H1 (cell line): ENCODE measurements around the gene MNS1. TPM values are rescaled to one million over a fixed set of nuclear protein-coding genes. Genes with fewer than 3 reads are reported as not detected.

Experiments used
- CTCF ChIA-PET: fragments of 300-600 bp; sonication (Branson Sonifier 250); formaldehyde crosslinking; loops from one replicate; lab custom pipeline; 2021; ENCODE audit not compliant: partially characterized antibody; lab: Charles Lee
- POLR2A ChIA-PET: fragments of 300-600 bp; sonication (Branson Sonifier 250); formaldehyde crosslinking; loops from one replicate; lab custom pipeline; 2021; ENCODE audit warnings: inconsistent platforms; ENCODE audit not compliant: partially characterized antibody; lab: Charles Lee
- DNase-seq, 2 experiments: peaks; one replicate each; pipeline versions ENCODE4 v3.0.0 to v3.0.0-alpha.2; 2010 to 2022; ENCODE audit warnings: low spot score in 2 of 2, low read depth in 1 of 2, mixed read lengths in 1 of 2
- FAIRE-seq: peaks from 2 replicates; lab custom pipeline; 2011; peaks lifted over from hg19 to GRCh38; lab: Jason Lieb, UNC
- H2AFZ ChIP-seq: 2 replicates; pipeline ENCODE4 v1.8.1; 2012; ENCODE audit warnings: low read length, inconsistent platforms
- H2AK5ac ChIP-seq: 2 replicates; pipeline ENCODE4 v1.6.1; 2013; ENCODE audit warnings: low read depth, low read length
- H2BK120ac ChIP-seq: replicated peaks from 2 replicates; pipeline ENCODE3; 2013; ENCODE audit warnings: low read depth, low read length, inconsistent platforms
- H2BK12ac ChIP-seq: 2 replicates; pipeline ENCODE4 v1.6.1; 2013; ENCODE audit warnings: low read depth, low read length
- H2BK15ac ChIP-seq: 2 replicates; pipeline ENCODE4 v1.6.1; 2013; ENCODE audit warnings: low read length
- H2BK20ac ChIP-seq: 2 replicates; pipeline ENCODE4 v1.6.1; 2013; ENCODE audit warnings: low read length
- H2BK5ac ChIP-seq: 2 replicates; pipeline ENCODE4 v1.6.1; 2013; ENCODE audit warnings: low read depth, low read length
- H3K14ac ChIP-seq: 2 replicates; pipeline ENCODE4 v1.6.1; 2013; ENCODE audit warnings: inconsistent platforms; ENCODE audit not compliant: insufficient read length
- H3K18ac ChIP-seq: 2 replicates; pipeline ENCODE4 v1.6.1; 2013; ENCODE audit warnings: low read length; ENCODE audit errors: extremely low read depth
- H3K23ac ChIP-seq: 2 replicates; pipeline ENCODE4 v1.6.1; 2013; ENCODE audit warnings: inconsistent platforms; ENCODE audit not compliant: insufficient read length
- H3K23me2 ChIP-seq: 2 replicates; pipeline ENCODE4 v1.6.1; 2013; ENCODE audit warnings: low read depth, low read length
- H3K27ac ChIP-seq: 2 replicates; pipeline ENCODE4 v1.6.1; 2011; ENCODE audit warnings: low read depth, low read length, inconsistent platforms
- H3K27me3 ChIP-seq, 4 experiments: replicated peaks in 1 of 4; 1 replicate in 1 of 4; 2 replicates in 3 of 4; pipeline versions ENCODE4 v1.6.1 to v1.8.1; 2011 to 2013; ENCODE audit warnings: low read length in 3 of 4, mild to moderate bottlenecking in 3 of 4, inconsistent platforms in 2 of 4, mixed read lengths in 2 of 4, moderate library complexity in 1 of 4; ENCODE audit not compliant: control insufficient read depth in 3 of 4, insufficient read depth in 3 of 4; ENCODE audit errors: extremely low read depth in 1 of 4
- H3K36me3 ChIP-seq, 4 experiments: 2 replicates each; pipeline versions ENCODE4 v1.6.1 to v1.8.1; 2011 to 2013; ENCODE audit warnings: mild to moderate bottlenecking in 4 of 4, low read length in 3 of 4, moderate library complexity in 2 of 4, control low read depth in 1 of 4, inconsistent platforms in 1 of 4; ENCODE audit not compliant: insufficient read depth in 4 of 4, control insufficient read depth in 2 of 4
- H3K4ac ChIP-seq: replicated peaks from 2 replicates; pipeline ENCODE3; 2013; ENCODE audit warnings: low read length, low read depth, mixed read lengths, inconsistent platforms; ENCODE audit not compliant: insufficient read length
- H3K4me1 ChIP-seq, 4 experiments: replicated peaks in 1 of 4; 1 replicate in 1 of 4; 2 replicates in 3 of 4; pipeline versions ENCODE4 v1.6.1 to v1.8.1; 2011 to 2013; ENCODE audit warnings: low read length in 3 of 4, inconsistent platforms in 2 of 4, mixed read lengths in 1 of 4; ENCODE audit not compliant: insufficient read depth in 4 of 4, control insufficient read depth in 3 of 4
- H3K4me2 ChIP-seq, 2 experiments: 2 replicates each; pipeline versions ENCODE4 v1.6.1 to v1.8.1; 2011 to 2013; ENCODE audit warnings: low read depth in 2 of 2, low read length in 2 of 2, control low read depth in 1 of 2, inconsistent platforms in 1 of 2, mild to moderate bottlenecking in 1 of 2; ENCODE audit not compliant: insufficient read depth in 1 of 2
- H3K4me3 ChIP-seq, 4 experiments: fragments of 200-600, 300-600 bp in 1 of 4; sonication (generic), shearing (Covaris generic), sonication (Bioruptor Twin) in 1 of 4; 2 replicates each; pipeline versions ENCODE4 v1.5.1 to v1.8.1; 2011 to 2016; ENCODE audit warnings: low read length in 4 of 4, low read depth in 3 of 4, control low read depth in 2 of 4, inconsistent platforms in 2 of 4, mild to moderate bottlenecking in 2 of 4, mixed read lengths in 1 of 4, moderate library complexity in 1 of 4; ENCODE audit not compliant: insufficient read depth in 2 of 4; ENCODE audit errors: extremely low read depth in 1 of 4
- H3K56ac ChIP-seq: replicated peaks from 2 replicates; pipeline ENCODE3; 2013; ENCODE audit warnings: low read depth, mild to moderate bottlenecking, mixed read lengths, low read length, inconsistent platforms; ENCODE audit not compliant: insufficient read length
- H3K79me1 ChIP-seq: 2 replicates; pipeline ENCODE4 v1.6.1; 2013; ENCODE audit warnings: low read depth, low read length, control low read depth
- H3K79me2 ChIP-seq, 2 experiments: 2 replicates each; pipeline versions ENCODE4 v1.6.1 to v1.8.1; 2012 to 2013; ENCODE audit warnings: low read length in 2 of 2, mild to moderate bottlenecking in 2 of 2, inconsistent platforms in 1 of 2; ENCODE audit not compliant: insufficient read depth in 2 of 2, control insufficient read depth in 1 of 2
- H3K9ac ChIP-seq, 4 experiments: replicated peaks in 1 of 4; 1 replicate in 1 of 4; 2 replicates in 3 of 4; pipeline versions ENCODE4 v1.6.1 to v1.8.1; 2011 to 2013; ENCODE audit warnings: low read depth in 3 of 4, low read length in 3 of 4, control low read depth in 2 of 4, mild to moderate bottlenecking in 2 of 4, moderate library complexity in 2 of 4, inconsistent platforms in 1 of 4; ENCODE audit errors: extremely low read depth in 1 of 4
- H3K9me3 ChIP-seq, 2 experiments: 2 replicates each; pipeline versions ENCODE4 v1.6.1 to v1.8.1; 2012 to 2013; ENCODE audit warnings: mild to moderate bottlenecking in 2 of 2, moderate library complexity in 2 of 2, control low read depth in 1 of 2, inconsistent platforms in 1 of 2, low read depth in 1 of 2, low read length in 1 of 2, mixed read lengths in 1 of 2; ENCODE audit not compliant: insufficient read depth in 2 of 2
- H4K20me1 ChIP-seq, 2 experiments: replicated peaks in 1 of 2; 2 replicates each; pipeline versions ENCODE3 to v1.8.1; 2011 to 2013; ENCODE audit warnings: inconsistent platforms in 2 of 2, low read length in 2 of 2, mild to moderate bottlenecking in 1 of 2; ENCODE audit not compliant: insufficient read depth in 2 of 2, control insufficient read depth in 1 of 2
- H4K5ac ChIP-seq: 2 replicates; pipeline ENCODE4 v1.6.1; 2013; ENCODE audit warnings: low read length, low read depth, mixed read lengths, inconsistent platforms; ENCODE audit not compliant: insufficient read length
- H4K8ac ChIP-seq: 2 replicates; pipeline ENCODE4 v1.8.0; 2013; ENCODE audit warnings: mild to moderate bottlenecking, moderate library complexity, low read length, inconsistent platforms; ENCODE audit not compliant: insufficient read depth; ENCODE audit errors: extremely low read depth
- H4K91ac ChIP-seq: replicated peaks from 2 replicates; pipeline ENCODE3; 2013; ENCODE audit warnings: low read length, mixed read lengths, inconsistent platforms; ENCODE audit not compliant: insufficient read length
- ASH2L ChIP-seq: fragments of 200-600, 300-600 bp; sonication (generic); IDR thresholded peaks from one replicate; pipeline ENCODE4 v1.7.1; 2017; ENCODE audit warnings: low read length
- CBX8 ChIP-seq: fragments of 300-800, 300-1000 bp; sonication (generic); IDR thresholded peaks from 2 replicates; pipeline ENCODE4 v1.7.1; 2016; ENCODE audit warnings: low read depth, low read length, borderline replicate concordance
- CHD2 ChIP-seq: IDR thresholded peaks from 2 replicates; pipeline ENCODE4 v1.6.1; 2012; ENCODE audit warnings: low read length, improper control_type of control experiment
- HDAC2 ChIP-seq, 2 experiments: fragments of 300-600 bp in 1 of 2; sonication (generic) in 1 of 2; IDR thresholded peaks; 2 replicates each; pipeline ENCODE4 v1.6.1; 2011 to 2012; ENCODE audit warnings: low read depth in 2 of 2, low read length in 2 of 2, mild to moderate bottlenecking in 2 of 2, moderate library complexity in 2 of 2, borderline replicate concordance in 1 of 2, inconsistent platforms in 1 of 2
- JUN ChIP-seq: IDR thresholded peaks from 2 replicates; pipeline ENCODE4 v1.6.1; 2011; ENCODE audit warnings: low read depth, mild to moderate bottlenecking, improper control_type of control experiment, low read length
- JUND ChIP-seq: IDR thresholded peaks from 2 replicates; pipeline ENCODE4 v1.6.1; 2011; ENCODE audit warnings: mild to moderate bottlenecking, improper control_type of control experiment, low read length
- KDM1A ChIP-seq: fragments of 200-600, 300-600 bp; sonication (generic); IDR thresholded peaks from 2 replicates; pipeline ENCODE4 v1.7.1; 2016; ENCODE audit warnings: mild to moderate bottlenecking, low read length, borderline replicate concordance
- KDM4A ChIP-seq: IDR thresholded peaks from one replicate; pipeline ENCODE4 v1.7.1; 2012; ENCODE audit warnings: low read depth, mild to moderate bottlenecking, moderate library complexity, low read length, inconsistent platforms; ENCODE audit not compliant: severe bottlenecking
- NANOG ChIP-seq: IDR thresholded peaks from 2 replicates; pipeline ENCODE4 v1.6.1; 2011; ENCODE audit warnings: low read length, low read depth, mild to moderate bottlenecking, inconsistent platforms; ENCODE audit not compliant: insufficient read depth, poor library complexity, severe bottlenecking
- RAD21 ChIP-seq, 2 experiments: IDR thresholded peaks in 1 of 2; conservative IDR thresholded peaks in 1 of 2; 2 replicates each; pipeline ENCODE4 v1.6.1; 2011; ENCODE audit warnings: low read depth in 2 of 2, low read length in 2 of 2, improper control_type of control experiment in 1 of 2, inconsistent platforms in 1 of 2, mild to moderate bottlenecking in 1 of 2, moderate library complexity in 1 of 2
- SIX5 ChIP-seq: IDR thresholded peaks from 2 replicates; pipeline ENCODE4 v1.6.1; 2011; ENCODE audit warnings: mild to moderate bottlenecking, low read depth, low read length
- SP2 ChIP-seq: IDR thresholded peaks from 2 replicates; pipeline ENCODE4 v1.6.1; 2012; ENCODE audit warnings: mild to moderate bottlenecking, low read length, inconsistent platforms
- TCF12 ChIP-seq: IDR thresholded peaks from 2 replicates; pipeline ENCODE4 v1.6.1; 2011; ENCODE audit warnings: low read depth, mild to moderate bottlenecking, low read length
- WGBS, 2 experiments: shearing (Covaris generic) in 1 of 2; methylation state at CpG; one replicate each; pipeline versions ENCODE4 v1.1.6 to v1.1.7; 2013 to 2015; ENCODE audit warnings: low lambda C conversion rate in 2 of 2, mixed read lengths in 2 of 2, inconsistent platforms in 1 of 2, low coverage in 1 of 2, missing lambda C conversion rate in 1 of 2; ENCODE audit not compliant: insufficient replicate concordance in 2 of 2, insufficient coverage in 1 of 2, insufficient read length in 1 of 2; ENCODE audit errors: extremely low coverage in 1 of 2, missing lambda C conversion rate in 1 of 2; 5-methylcytosine and 5-hydroxymethylcytosine counted together
- polyA plus RNA-seq, 7 experiments: library from polyadenylated mRNA; depleted of rRNA in 3 of 7; stranded (reverse) in 5 of 7; unstranded in 2 of 7; fragments of >200 nt in 5 of 7; fragments of 200-250 nt in 2 of 7; gene quantifications; 1 replicate in 5 of 7; 2 replicates in 1 of 7; 4 replicates in 1 of 7; pipeline versions ENCODE4 v1.2.1 to v1.2.3, GENCODE V29; 2011 to 2013; ENCODE audit warnings: missing spikeins in 2 of 7, mixed read lengths in 2 of 7
- total RNA-seq: library from RNA; stranded (reverse); fragmentation: NEBNext Ultra II Directional; extraction: Animal tissue kit (Norgen Biotek cat#: 25700); gene quantifications from 2 replicates; pipeline ENCODE4 v1.2.1, GENCODE V29; 2021

MNS1 gene
- total and polyA plus RNA-seq, 2 of the 8 experiments (the other 6 are each of a cell fraction or from before 2014, with no cell fraction given) = 0.57 TPM; not detected in 1

GRCh38 chr15:56411122-56411749, 53.7 kb downstream of the MNS1 start:
- Histone ChIP-seq H3K4me3 (no peak overlapping the region), H2BK120ac (no peak overlapping the region), H2AK5ac (no peak overlapping the region), H3K4me1 (no peaks in the 10 kb centered on the region), H4K20me1 (no peaks in the 10 kb centered on the region), H4K5ac (no peak overlapping the region), H2BK15ac (no peak overlapping the region), H3K27ac (no peak overlapping the region), H4K8ac (no peak overlapping the region), H3K23me2 (no peaks in the 10 kb centered on the region), H3K79me2 (no peaks in the 10 kb centered on the region), H3K14ac (no peak overlapping the region), H2BK5ac (no peak overlapping the region), H4K91ac (no peak overlapping the region), H2BK20ac (no peak overlapping the region), H3K27me3 (no peaks in the 10 kb centered on the region), H3K18ac (no peak overlapping the region), H3K79me1 (no peaks in the 10 kb centered on the region), H3K9me3 (no peaks in the 10 kb centered on the region), H2AFZ (no peak overlapping the region), H2BK12ac (no peak overlapping the region), H3K4me2 (no peak overlapping the region), H3K36me3 (peaks cover 0 to 3% (median 0%) of the 10 kb centered on the region in 4 experiments; a peak in 1 of 8 replicates), H3K9ac (no peak overlapping the region), H3K4ac (no peak overlapping the region), H3K56ac (no peak overlapping the region), H3K23ac (no peak overlapping the region)
- CTCF ChIA-PET = interaction anchor here (0.6 to 1.7 kb wide), 2 partner anchors 19 to 430 kb away, joined by 3 to 6 read pairs; no protein-coding TSS in a partner anchor
- DNase-seq (no peak), FAIRE-seq (no peak)
- 84% methylated on average over 2 of the region's 2 CpGs; no CpG with 5 or more reads in 1 of the 2 experiments for WGBS, 2 experiments
- POLR2A ChIA-PET = no interaction called here
- no peak for TF ChIP-seq CHD2
- TF ChIP-seq RAD21 (IDR thresholded peaks at IDR 0.05 in 1 of 2, conservative IDR thresholded peaks at IDR 0.05 in 1 of 2; ENCODE audit: low read depth in 2 of 2, low read length in 2 of 2) = no peak
- no peak for TF ChIP-seq SP2
- TF ChIP-seq NANOG = no peak
- no peak for TF ChIP-seq KDM4A
- no peak for TF ChIP-seq SIX5
- no peak for TF ChIP-seq ASH2L
- no peak for TF ChIP-seq KDM1A
- no peak for TF ChIP-seq CBX8
- TF ChIP-seq HDAC2 (IDR thresholded peaks at IDR 0.05; ENCODE audit: borderline replicate concordance in 1 of 2, low read depth in 2 of 2, low read length in 2 of 2) = no peak
- TF ChIP-seq TCF12 = no peak
- no peak for TF ChIP-seq JUN
- TF ChIP-seq JUND = no peak
